ENCODE results near the gene HMOX2. TPM values are rescaled to one million over a fixed set of nuclear protein-coding genes. Genes with fewer than 3 reads are reported as not detected.

HMOX2 gene, protein sequence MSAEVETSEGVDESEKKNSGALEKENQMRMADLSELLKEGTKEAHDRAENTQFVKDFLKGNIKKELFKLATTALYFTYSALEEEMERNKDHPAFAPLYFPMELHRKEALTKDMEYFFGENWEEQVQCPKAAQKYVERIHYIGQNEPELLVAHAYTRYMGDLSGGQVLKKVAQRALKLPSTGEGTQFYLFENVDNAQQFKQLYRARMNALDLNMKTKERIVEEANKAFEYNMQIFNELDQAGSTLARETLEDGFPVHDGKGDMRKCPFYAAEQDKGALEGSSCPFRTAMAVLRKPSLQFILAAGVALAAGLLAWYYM
- total RNA-seq = 10 to 100 TPM; 20.8 to 26.6 (median 22.6) TPM
- 10 to 100 TPM; 22.2 to 49.0 (median 23.8) TPM for polyA plus RNA-seq
- long read RNA-seq, donor 1, transcript HMOX2-208 (6 exons, 2,147 nt) = major isoform, 11 of 17 reads
- long read RNA-seq, donor 1, partial matches to known transcripts = 0 of 17 reads
- long read RNA-seq, donor 1, other reads (novel, unspliced or antisense) = 3 of 17 reads
- long read RNA-seq, donor 2, transcript HMOX2-208 (6 exons, 2,147 nt) = major isoform, 28 of 41 reads
- long read RNA-seq, donor 2, partial matches to known transcripts = 1 of 41 reads
- long read RNA-seq, donor 2, other reads (novel, unspliced or antisense) = 5 of 41 reads

DNA sequence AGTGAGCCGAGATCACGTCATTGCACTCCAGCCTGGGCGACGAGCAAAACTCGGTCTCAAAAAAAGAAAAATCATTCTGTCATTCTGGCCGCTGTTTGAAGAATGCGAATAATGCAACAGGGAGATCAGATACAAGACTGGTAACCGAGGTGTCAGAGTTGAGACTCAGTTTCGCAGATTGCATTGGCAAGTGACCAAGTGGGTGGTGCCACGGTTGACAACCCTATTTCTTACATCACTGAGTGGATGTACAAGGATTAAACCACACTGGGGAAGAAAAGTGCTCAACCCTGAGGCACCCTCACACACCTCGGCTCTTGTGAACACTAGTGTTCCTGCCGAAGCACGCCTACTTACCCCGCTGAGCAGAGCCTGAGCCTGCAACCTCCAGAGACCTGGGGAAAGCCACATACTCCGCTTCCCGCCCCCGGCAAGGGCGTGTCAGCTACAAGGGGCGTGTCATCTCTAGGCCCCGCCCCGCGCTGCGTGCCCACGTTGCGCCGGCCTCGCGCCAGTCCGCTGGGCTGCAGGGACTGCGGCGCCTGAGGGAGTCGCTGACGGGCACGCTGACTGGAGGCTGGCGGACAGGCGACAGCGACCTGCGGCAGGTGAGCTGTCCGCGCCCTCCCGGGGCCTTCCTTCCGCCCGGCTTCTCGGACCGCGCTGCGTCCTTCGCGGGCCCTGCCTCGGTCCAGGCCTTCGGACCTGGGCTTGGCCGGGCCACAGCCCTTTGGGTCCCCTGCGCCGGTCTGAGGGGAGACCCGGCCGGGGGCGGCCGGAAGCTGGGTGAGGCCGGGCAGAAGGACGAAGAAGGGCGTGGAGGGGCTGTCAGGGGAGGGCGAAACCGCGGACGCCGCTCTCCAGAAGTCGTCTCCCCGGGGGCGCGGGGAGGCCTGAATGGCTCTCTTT is at the start of gene HMOX2:
TSS of gene HMOX2 (plus strand) at position 519 of the 909 bp plus-strand sequence. CDS start 29,127 bp downstream, outside the sequence.
- Histone ChIP-seq H3K36me3 (ENCODE audit: insufficient read depth in 1 of 2, low read depth in 1 of 2) (no peaks in the 10 kb centered on the region), H3K27me3 (ENCODE audit: insufficient read depth in 3 of 3, low read length in 2 of 3) (peaks cover 0 to 14% (median 0%) of the 10 kb centered on the region in 3 donors), H3K27ac (peak within 1 kb of the TSS; percentile 89), H3K4me3 (peak within 1 kb of the TSS; percentile 94), H3K4me1 (peaks cover 11% of the 10 kb centered on the region), H3K9me3 (no peaks in the 10 kb centered on the region)
- ATAC-seq = peak; percentile 98 to 99 (median 98)
- TF ChIP-seq, protein P1, sequence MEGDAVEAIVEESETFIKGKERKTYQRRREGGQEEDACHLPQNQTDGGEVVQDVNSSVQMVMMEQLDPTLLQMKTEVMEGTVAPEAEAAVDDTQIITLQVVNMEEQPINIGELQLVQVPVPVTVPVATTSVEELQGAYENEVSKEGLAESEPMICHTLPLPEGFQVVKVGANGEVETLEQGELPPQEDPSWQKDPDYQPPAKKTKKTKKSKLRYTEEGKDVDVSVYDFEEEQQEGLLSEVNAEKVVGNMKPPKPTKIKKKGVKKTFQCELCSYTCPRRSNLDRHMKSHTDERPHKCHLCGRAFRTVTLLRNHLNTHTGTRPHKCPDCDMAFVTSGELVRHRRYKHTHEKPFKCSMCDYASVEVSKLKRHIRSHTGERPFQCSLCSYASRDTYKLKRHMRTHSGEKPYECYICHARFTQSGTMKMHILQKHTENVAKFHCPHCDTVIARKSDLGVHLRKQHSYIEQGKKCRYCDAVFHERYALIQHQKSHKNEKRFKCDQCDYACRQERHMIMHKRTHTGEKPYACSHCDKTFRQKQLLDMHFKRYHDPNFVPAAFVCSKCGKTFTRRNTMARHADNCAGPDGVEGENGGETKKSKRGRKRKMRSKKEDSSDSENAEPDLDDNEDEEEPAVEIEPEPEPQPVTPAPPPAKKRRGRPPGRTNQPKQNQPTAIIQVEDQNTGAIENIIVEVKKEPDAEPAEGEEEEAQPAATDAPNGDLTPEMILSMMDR (IDR thresholded peaks at IDR 0.05) = peak; percentile 38
- 8 to 9% (median 8%) methylated on average over 56 to 70 of the region's 70 CpGs for WGBS, 3 donors
- peak; percentile 92 to 96 for DNase-seq
- intact Hi-C loops (cut with DNase I) = loop anchor here in 1 of 2 donors (10.0 kb wide), 1 partner anchor 51 kb away; the partner anchor contains the start of gene DNAJA3

DNA sequence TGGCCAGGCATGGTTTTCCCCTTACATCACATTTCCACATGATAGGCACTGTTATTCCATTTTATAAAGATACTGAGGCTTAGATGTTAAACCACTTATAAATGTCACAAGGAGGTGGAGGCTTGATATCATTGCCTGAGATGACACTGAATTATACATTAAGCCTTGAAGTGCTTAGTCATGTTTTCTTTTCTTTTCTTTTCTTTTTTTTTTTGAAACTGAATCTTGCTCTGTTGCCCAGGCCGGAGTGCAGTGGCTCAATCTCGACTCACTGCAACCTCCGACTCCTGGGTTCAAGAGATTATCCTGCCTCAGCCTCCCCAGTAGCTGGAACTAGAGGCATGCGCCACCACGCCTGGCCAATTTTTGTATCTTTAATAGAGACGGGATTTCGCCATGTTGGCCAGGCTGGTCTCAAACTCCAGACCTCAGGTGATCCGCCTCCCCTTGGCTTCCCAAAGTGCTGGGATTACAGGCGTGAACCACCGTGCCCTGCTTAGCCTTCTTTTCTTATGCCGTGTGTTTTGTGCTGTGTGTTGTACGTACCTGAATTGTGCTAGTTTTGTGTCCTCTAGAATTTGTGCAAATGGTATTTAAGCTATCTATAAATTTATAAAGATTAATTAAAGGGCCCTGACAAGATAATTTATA is 49.4 kb upstream of the HMOX2 start:
- DNase-seq = no peak
- 85 to 86% (median 85%) methylated on average over 12 of the region's 12 CpGs for WGBS, 3 donors
- Histone ChIP-seq H3K4me1 (peaks cover 18% of the 10 kb centered on the region), H3K9me3 (no peaks in the 10 kb centered on the region), H3K36me3 (ENCODE audit: insufficient read depth in 1 of 2, low read depth in 1 of 2) (peaks cover 2 to 15% of the 10 kb centered on the region in 2 donors), H3K27ac (peak overlapping the region; percentile 99), H3K27me3 (ENCODE audit: insufficient read depth in 3 of 3, low read length in 2 of 3) (no peaks in the 10 kb centered on the region), H3K4me3 (peak overlapping the region; percentile 99)
- no peak for ATAC-seq
- intact Hi-C loops (cut with DNase I) = loop anchor here in 1 of 2 donors (10.0 kb wide), 1 partner anchor 48 kb away; the partner anchor contains the start of genes HMOX2 and NMRAL1
- TF ChIP-seq, protein P1 (IDR thresholded peaks at IDR 0.05) = no peak

DNA sequence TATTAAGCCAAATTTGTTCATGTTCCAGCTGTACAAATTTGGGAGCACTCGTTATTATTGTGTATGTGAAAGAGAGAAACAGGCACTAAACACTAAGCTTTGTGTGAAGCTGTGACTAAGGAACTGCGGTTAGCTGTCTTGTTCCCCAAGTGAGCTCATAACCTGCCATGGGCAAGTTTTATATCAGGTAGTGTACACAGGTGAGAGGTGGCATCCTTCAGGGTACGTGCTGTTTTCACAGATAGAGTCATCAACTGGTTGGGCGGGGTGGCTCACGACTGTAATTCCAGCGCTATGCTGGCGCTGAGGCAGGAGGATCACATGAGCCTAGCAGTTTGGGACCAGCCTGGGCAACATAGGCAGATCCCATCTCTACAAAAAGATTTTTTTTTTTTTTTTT is 47.7 kb upstream of the HMOX2 start:
- H3K9me3 ChIP-seq = no peaks in the 10 kb centered on the region
- TF ChIP-seq, protein P1 (IDR thresholded peaks at IDR 0.05) = no peak
- no peak overlapping the region for H3K4me3 ChIP-seq
- intact Hi-C loops (cut with DNase I) = loop anchor here in 1 of 2 donors (10.0 kb wide), 1 partner anchor 46 kb away; the partner anchor contains the start of genes HMOX2 and NMRAL1
- WGBS, 3 donors = 91 to 96% (median 92%) methylated on average over 7 of the region's 7 CpGs
- ATAC-seq (no peak), DNase-seq (peak in 1 of 2 donors; percentile 44)
- H3K27ac ChIP-seq = no peak overlapping the region
- H3K4me1 ChIP-seq = peaks cover 18% of the 10 kb centered on the region
- peaks cover 2 to 23% of the 10 kb centered on the region in 2 donors for H3K36me3 ChIP-seq (ENCODE audit: insufficient read depth in 1 of 2, low read depth in 1 of 2)
- H3K27me3 ChIP-seq (ENCODE audit: insufficient read depth in 3 of 3, low read length in 2 of 3) = no peaks in the 10 kb centered on the region

DNA sequence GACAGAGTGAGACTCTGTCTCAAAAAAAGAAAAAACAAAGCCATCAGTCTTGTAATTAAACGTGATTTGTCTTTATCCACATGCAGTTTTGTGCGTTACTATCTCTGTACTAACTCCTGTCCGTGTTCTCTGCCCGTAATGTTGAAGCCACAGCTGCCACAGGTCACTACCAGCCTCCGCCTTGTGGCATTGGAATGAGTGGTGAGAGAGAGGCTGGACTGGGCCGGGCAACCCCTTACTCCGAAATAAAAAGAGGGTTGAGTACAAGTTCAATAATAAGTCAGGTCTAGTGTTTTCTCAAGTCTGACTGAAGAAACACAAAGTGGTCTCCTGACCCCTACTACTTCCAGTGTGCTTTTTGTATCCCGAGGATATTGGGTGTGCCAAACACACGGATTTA is 45.2 kb upstream of the HMOX2 start:
- DNase-seq = peak in 1 of 2 donors; percentile 19
- H3K4me1 ChIP-seq = peaks cover 17% of the 10 kb centered on the region
- no peaks in the 10 kb centered on the region for H3K27me3 ChIP-seq (ENCODE audit: insufficient read depth in 3 of 3, low read length in 2 of 3)
- intact Hi-C loops (cut with DNase I) = no loop called here
- H3K36me3 ChIP-seq (ENCODE audit: insufficient read depth in 1 of 2, low read depth in 1 of 2) = peaks cover 7 to 48% of the 10 kb centered on the region in 2 donors
- WGBS, 3 donors = 86 to 90% (median 89%) methylated on average over 9 of the region's 9 CpGs
- TF ChIP-seq, protein P1 (IDR thresholded peaks at IDR 0.05) = no peak
- H3K9me3 ChIP-seq = no peaks in the 10 kb centered on the region
- ATAC-seq = no peak
- no peak overlapping the region for H3K4me3 ChIP-seq
- H3K27ac ChIP-seq = no peak overlapping the region

Data from psoas muscle (tissue), 8 donors.